GM19351 (cell line): Measurements from ENCODE around the gene PRPSAP1.
"Not testable (repeated sequence)": the region's sequence is repeated elsewhere in the genome, so short reads cannot be mapped to it uniquely, and the experiment has no call there.

Experiments
- ATAC-seq: cut with Tn5 transposase; IDR thresholded peaks from one replicate; pipeline ENCODE4 v1.9.1; 2021; ENCODE audit warnings: mild to moderate bottlenecking, moderate library complexity; ENCODE audit not compliant: unreplicated experiment

Gene PRPSAP1

DNA sequence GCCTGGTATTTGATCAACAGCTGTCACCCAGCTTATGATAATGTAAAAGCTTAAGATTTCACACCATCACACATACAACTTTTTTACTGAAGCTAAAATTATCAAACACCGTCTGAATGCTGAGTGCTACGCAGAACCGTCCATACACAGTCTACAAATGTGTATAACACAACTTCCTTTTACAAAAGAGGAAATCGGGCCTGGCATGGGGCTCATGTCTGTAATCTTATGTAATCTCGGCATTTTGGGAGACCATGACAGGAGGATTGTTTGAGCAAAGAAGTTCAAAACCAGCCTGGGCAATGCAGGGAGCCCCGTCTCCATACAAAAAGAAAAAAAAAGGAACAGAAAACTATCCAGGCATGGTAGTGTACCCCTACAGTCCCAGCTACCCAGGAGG is 26.0 kb downstream of the PRPSAP1 start:
- ATAC-seq = no peak

DNA sequence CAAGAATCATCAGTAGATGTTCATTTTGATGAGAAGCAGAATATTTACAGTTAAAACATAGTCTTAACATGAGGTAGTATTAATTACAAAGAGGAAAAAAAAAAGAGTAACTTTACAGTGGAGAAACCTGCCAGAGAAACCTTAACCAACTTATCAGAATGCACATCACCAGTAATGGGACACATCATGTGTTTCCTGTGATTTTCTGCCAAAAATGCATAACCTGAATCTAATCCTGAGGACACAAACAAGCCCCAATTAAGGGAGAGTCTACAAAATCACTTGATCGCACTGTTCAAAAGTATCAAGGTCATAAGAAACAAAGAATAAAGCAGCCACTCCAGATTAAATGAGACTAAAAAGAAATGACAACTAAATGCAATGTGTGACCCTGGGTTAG is 27.4 kb downstream of the PRPSAP1 start:
- no peak for ATAC-seq

GRCh38 chr17:76318586-76318985 is 35.1 kb downstream of the PRPSAP1 start:
- ATAC-seq = no peak

DNA sequence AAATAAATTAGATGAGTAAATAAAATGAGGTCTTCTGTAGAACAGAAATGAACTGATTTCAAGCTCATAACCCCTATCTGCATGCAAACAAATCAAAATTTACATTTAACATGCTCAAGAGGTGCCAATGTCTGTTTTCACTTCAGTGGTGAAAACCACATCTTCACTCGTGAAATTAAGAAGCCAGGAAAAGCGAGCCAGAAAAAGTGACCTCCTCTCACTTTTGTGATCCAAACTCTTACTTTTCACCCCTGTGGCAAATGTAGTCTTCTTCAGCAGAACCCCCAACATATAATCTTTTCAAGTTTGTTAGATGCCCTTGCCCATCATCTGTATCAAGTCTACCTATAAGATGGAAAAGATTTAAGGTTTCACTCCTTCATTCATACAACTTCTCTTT is 36.2 kb downstream of the PRPSAP1 start:
- no peak for ATAC-seq

GRCh38 chr17:76314392-76315227 is 39.1 kb downstream of the PRPSAP1 start:
- no peak for ATAC-seq

DNA sequence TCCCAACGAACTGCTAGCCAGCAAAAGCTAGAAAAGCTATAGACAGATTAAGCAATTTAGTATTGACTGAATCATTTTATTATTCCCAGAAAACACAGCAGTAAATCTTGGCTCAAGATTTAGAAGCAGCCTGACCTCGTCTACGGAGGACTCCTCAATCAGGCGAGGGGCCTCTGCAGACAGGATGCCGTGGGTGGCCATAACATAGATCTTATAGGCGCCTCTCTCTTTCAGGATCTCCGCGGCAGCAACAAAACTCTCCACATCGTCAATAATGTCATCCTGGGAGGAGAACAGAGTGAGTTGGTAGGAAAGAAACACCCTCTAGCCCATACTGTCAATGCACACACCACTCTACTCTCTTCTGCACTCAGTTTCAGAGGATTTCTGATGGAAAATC is 41.0 kb downstream of the PRPSAP1 start:
- ATAC-seq = no peak

DNA sequence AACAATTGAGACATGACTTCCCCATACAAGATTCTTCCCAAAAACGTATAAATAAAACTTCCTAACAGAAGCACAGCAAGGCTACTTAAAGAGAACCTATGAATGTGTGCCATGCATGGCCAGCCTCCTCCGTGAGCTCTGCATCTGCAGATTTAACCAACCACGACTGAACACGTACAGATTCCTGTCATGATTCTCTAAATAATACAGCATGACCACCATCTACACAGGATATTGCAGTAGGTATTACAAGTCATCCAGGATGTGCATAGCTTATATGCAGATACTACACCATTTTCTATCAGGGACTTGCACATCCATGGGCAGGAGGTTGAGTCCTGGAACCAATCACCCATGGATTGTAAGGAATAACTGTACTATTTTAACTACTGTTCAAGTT is 44.3 kb downstream of the PRPSAP1 start:
- no peak for ATAC-seq

DNA sequence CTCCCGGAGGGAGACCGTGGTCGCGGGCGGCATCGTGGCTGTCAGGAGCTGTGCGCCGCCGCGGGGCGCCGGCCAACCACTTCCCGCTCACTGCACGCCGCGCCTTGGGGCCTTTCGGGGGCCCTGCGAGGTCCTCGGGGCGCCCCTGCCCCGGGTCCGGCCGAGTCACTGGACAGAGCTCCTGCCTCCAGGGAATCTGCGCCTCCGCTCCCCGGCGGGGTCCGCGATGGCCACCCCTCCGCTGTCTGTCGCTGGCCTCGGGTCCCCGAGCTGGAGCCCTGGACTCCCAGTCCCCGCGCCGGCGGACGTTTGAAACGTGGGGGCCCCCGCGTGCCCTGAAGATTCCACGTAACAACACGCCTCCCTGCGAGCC is 45.8 kb downstream of the PRPSAP1 start, which contains the start of gene QRICH2:
QRICH2 (minus strand) TSS at position 311 of the 373 bp plus-strand sequence; CDS start at position 33, 278 bp downstream.
- no peak for ATAC-seq

GRCh38 chr17:76307299-76307965 is 46.3 kb downstream of the PRPSAP1 start:
- ATAC-seq = no peak

DNA sequence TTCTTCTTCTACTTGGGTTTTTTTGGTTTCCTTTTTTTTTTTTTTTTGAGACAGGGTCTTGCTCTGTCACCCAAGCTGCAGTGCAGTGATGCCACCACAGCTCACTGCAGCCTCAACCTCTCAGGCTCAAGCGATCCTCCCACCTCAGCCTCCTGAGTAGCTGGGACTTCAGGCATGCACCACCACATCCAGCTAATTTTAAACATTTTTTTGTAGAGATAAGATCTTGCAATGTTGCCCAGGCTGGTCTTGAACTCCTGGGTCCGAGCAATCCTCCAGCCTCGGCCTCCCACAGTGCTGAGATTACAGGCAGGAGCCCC is 48.6 kb downstream of the PRPSAP1 start:
- not testable (repeated sequence) for ATAC-seq

- ATAC-seq = no peak
Observed at GRCh38 chr17:76304226-76305134, 49.2 kb downstream of the PRPSAP1 start.

DNA sequence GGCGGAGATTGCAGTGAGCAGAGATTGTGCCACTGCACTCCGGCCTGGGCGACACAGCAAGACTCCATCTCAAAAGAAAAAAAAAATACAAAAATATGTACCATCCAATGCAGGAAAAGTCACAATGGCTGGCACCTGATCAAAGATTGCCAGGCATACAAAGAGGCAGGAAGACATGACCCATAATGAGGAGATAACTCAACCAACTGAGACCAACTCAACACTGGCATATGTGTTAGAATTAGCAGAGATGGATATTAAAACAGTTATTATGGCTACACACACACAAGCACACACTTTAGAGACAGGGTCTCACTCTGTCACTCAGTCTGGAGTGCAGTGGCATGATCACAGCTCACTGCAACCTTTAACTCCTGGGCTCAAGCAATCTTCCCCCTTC is 56.3 kb downstream of the PRPSAP1 start:
- ATAC-seq = no peak

GRCh38 chr17:76296889-76297288 is 56.8 kb downstream of the PRPSAP1 start:
- no peak for ATAC-seq

DNA sequence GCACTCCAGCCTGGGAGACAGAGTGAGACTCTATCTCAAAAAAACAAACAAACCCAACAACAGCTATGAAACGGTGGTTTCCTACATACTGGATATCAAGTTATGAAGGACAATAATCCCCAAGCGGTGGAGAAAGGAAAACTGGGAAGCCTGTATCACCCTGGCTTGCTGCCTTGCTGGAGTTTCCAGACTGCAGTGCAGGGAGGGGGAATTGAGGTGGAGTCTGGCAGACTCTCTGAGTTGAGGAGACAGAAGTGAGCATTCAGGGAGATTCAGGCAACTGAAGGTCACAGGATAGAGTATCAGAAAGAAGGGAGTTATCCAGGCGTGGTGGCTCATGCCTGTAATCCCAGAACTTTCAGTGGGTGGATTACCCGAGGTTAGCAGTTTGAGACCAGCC is 57.5 kb downstream of the PRPSAP1 start:
- ATAC-seq = no peak

DNA sequence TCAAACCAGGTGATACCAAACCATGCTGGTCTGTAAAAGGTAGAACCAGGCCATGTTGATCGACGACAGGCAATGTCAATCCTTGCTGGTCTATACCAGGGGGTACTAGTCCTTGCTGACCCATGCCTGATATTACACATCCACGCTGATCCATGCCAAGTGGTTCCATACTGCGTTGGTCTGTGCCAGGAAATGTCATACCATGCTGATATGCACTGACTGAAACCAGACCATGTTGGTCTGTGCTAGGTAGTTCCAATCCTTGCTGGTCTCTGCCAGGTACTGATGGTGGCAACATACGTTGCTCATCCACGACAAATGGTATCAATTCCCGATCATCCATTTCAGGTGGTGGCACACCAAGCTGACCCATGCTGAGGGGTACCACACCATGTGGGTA is 60.6 kb downstream of the PRPSAP1 start:
- ATAC-seq = no peak

DNA sequence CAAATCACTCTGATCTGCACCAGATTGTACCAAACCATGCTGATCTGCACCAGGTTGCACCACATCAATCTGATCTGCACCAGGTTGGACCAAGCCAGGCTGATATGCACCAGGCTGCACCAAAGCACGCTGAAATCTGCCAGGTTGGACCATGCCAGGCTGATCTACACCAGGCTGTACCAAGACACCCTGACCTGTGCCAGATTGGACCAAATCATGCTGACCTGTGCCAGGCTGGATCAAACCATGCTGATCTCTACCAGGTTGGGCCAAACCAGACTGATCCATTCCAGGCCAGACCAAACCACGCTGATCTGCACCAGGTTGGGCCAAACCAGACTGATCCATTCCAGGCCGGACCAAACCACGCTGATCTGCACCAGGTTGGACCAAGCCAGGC is 61.1 kb downstream of the PRPSAP1 start:
- no peak for ATAC-seq

GRCh38 chr17:76281573-76282371 is 71.9 kb downstream of the PRPSAP1 start:
- no peak for ATAC-seq

GRCh38 chr17:76280650-76281049 is 73.1 kb downstream of the PRPSAP1 start:
- ATAC-seq = no peak

GRCh38 chr17:76279742-76280287 is 73.9 kb downstream of the PRPSAP1 start:
- no peak for ATAC-seq

DNA sequence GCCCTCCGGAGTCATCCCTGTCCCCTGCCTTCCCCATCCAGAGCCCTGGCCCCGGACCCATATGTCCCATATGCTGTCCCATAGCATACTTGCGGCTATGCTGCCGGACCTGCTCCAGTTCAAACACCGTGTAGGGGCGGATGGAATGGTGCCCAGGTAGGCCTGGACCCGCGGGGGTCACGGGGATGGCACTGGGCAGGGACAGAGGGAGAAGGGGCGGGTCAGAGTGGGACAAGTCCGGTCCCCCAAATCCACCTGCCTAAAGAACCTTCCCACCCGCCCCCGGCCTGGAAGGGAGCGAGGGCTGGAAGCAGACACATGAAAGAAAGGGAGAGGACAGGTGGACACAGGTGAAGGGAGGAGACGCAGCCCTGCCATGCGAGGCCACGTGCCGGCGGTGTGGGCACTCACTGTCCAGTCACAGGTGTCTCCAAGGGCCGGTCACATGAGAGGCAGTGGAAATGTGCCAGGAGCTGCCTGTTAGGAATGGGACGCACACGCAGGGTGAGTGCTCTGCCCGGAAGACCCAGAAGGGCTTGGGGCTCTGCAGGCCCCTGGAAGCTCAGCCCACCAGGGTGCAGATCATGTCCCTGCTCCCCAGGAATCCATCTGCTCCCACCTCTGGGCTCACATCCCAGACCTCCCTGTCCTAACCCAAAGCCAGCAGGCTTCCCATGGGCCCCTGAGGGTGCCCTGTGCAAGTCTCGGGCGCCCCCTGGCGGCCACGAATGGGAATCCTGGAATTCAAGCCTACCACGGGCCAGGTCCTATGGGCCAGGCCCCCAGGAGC is 74.6 kb downstream of the PRPSAP1 start:
- no peak for ATAC-seq
